K562 (cell line): ENCODE measurements around the gene GPRC5B.

Experiments
- ADNP ChIP-seq: fragments of 200-800 bp; sonication (Bioruptor generic); IDR thresholded peaks from 2 replicates; pipeline ENCODE4 v1.6.1; 2016; ENCODE audit warnings: missing genetic modification characterization, missing compliant biosample characterization
- CREB1 ChIP-seq, 2 experiments: sonication (generic) in 1 of 2; formaldehyde crosslinking in 1 of 2; IDR thresholded peaks; 2 replicates each; pipeline versions ENCODE4 v1.6.1 to v1.8.0; 2012 to 2022; ENCODE audit warnings: inconsistent platforms in 1 of 2, mild to moderate bottlenecking in 1 of 2, missing genetic modification reagents in 1 of 2, moderate library complexity in 1 of 2

DNA sequence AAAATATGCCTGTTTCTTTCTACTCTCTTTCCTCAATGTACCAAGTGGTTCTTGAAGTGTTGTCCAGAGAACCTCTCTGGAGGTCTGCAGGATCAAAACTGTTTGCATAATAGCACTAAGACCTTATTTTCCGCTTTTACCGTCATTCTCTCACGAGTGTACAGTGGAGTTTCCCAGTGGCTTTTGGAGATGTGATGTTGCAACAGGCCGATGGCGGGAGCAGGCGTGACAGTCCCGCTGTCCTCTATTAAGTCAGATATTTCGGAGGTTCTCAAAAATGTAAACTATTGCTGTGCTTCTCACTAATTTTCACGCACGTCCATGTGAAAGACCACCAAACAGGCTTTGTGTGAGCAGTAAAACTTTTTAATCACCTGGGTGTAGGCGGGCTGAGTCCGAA is 8.3 kb upstream of the GPRC5B start:
- TF ChIP-seq ADNP (tag) (no peak), CREB1 (IDR thresholded peaks at IDR 0.05) (no peak), CREB1 (CRISPR knock-in tag; IDR thresholded peaks at IDR 0.05) (no peak)
